LoVo (cell line): ENCODE results near the gene DHDH.

Experiments
- DNase-seq: peaks from one replicate; pipeline ENCODE4 v3.0.0-alpha.2; 2016; ENCODE audit warnings: low spot score

The DHDH gene

GRCh38 chr19:48966541-48967345, 33.2 kb downstream of the DHDH start:
- no peak for DNase-seq

- DNase-seq: peak; percentile 48
These were observed 34.1 kb downstream of the DHDH start for GRCh38 chr19:48967346-48968178.

GRCh38 chr19:48968179-48968661, 34.7 kb downstream of the DHDH start:
- DNase-seq: no peak

DNA sequence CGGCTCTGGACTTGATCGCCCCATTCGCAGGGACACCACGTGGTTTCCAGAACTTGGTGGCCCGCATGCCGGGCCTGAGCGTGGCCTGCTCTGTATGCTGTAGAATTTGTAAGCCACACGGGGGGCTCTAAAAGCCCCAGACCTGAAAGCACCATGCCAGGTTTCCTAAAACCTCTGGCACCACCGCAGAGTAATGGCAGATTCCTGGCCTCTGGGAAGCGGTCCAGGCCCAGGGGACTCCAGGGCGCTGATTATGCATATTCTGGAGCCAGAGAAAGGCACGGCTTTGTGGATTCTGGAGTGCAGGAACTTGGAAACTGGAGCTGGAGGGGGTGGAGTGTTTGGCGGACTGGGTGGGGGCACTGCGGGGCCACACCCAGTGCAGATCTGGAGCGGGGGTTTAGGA, 35.3 kb downstream of the DHDH start:
- no peak for DNase-seq

DNA sequence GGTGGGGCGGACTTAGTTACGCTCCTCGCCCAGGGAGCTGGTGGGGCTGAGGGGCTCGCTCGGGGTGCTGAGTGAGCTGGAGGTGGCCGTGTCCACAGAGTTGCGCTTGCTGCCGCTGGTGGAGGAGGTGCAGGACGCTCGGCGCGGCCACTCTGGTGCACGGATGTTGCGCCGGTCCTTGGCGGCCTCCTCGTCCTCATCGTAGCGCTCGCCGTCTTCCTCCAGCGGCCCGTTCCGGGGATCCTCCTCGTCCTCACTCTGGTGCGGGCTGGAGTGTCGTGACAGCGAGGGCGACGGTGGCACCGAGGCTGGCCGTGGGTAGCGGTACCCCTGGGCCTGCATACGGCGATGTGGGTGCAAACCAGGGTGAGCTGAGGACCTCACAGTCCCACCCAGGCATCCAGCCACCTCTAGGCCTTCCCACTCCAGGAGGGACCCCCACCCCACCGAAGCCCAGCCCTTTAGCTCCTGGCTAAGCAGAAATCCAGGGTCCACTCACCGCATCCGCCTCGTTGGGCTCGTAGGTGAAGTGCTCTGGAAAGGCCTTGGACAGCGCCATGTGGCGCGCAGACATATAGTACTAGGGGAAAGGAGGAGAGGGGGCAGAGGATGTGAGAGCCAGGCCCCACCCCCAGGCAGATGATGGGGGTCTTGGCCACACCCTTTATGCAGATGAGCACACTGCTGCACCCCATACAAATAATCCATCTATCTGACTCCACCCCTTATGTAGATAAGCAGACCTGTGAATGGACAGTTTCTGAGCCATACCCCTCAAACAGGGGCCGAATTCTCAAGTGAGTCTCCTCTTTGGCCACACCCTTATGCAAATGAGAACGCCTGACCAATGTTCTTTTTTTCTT, 36.0 kb downstream of the DHDH start:
- DNase-seq: no peak

DNA sequence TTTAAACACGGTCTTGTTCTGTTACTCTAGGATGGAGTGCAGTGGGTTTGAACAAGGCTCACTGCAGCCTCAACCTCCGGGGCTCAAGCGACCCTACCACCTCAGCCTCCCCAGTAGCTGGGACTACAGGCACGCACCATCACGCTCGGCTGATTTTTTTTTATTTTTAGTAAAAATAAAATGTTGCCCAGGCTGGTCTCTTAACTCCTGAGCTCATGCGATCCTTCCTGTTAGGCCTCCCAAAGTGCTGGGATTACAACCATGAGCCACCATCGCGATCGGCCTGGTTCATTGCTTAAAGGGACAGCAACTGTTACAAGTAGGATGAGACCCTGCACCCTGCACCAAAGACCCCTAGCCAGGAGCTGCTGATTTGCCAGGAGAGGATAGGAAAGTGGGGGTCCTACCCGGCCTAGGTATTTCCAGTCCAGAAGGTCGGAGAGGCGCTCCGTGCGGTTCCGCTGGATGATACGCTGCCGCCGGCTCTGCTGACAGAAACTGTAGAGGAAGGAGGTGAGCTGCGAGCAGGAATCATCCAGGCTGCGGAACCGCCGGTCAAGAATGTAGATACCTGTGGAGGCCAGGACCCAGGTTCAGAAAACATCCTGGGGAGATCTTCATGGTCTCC, 36.8 kb downstream of the DHDH start:
- no peak for DNase-seq

DNA sequence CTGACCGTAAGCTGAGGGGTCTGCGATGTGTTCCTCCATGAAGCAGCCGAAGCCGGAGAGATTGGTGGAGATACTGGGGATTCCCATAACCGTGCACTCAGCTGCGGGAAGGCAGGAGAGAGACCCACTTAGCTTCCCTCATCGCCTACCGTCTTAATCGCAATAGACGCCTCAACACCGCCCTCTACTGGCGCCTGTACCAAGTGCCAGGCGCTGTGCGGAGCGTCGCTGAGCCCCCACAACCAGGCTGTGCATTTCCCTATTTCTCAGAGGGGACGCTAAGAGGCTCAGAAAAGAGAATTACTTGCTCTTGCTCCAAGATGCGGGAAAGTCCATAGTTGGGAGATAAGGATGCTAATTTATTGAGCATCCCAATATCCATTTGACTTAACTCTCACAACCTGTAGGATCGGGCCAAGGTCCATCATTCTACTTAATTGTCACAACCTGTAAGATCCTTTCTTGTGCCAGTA, 37.5 kb downstream of the DHDH start:
- no peak for DNase-seq

DNA sequence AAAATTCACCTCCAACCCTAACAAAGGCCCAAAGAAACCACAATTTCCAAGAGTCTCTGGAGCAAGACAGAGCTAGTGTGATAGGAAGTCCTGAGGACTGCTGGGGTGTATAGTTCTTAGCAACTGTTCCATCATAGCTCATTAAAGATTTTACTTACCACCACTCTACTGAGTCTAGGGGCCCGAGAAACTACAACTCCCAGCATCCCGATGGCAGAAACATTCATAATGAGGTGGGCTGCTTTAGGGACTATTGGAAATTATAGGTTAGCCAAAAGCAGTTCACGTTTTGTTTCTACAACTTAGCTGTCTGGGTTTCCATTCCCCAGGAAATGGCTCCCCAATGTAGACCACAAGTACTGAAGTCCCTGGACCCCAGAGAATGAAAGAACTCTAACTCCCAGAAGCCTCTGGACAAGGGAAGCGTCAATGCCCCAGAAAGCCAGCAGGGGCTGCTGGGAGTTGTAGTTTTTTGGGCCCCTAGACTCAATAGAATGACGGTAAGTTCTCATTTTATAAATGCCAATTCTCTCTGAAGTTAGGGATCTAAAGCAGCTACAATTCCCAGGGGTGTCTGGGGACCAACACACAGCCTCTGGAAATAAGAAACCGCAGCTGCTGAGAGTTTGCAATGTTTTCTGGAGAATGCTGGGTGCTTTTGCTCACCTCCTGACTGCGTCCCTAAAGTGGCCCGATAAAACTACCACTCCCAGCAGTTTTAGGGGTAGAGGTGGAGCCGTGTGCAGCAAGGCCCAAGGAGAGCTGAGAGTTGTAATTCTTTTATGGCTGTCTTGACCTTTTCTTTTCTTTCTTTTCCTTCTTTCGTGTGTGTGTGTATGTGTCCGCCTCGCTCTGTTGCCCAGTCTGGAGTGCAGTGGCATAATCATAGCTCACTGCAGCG, 42.7 kb downstream of the DHDH start:
- DNase-seq: no peak

GRCh38 chr19:48977061-48977460, 43.6 kb downstream of the DHDH start:
- no peak for DNase-seq

DNA sequence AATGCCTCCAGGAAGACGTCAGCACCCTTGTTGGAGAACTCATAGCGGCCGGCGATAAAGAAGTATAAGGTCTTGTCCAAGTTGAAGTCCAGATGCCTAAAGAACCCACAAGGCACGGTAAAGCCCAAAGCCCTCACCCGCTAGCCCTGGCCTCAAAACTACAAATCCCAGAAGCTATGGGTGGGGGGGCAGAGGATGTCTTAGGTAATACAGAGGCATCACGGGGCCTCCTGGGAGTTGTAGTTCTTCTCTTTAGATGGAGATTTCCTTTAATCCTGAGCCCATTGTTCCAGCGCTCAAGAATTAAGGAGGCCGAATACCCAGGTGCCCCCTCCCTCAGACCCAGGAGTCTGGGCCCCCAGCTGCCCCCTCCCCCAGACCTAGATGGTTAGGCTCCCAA, 48.8 kb downstream of the DHDH start:
- no peak for DNase-seq

- DNase-seq: no peak
These were observed 52.2 kb downstream of the DHDH start for GRCh38 chr19:48985711-48986110.

DNA sequence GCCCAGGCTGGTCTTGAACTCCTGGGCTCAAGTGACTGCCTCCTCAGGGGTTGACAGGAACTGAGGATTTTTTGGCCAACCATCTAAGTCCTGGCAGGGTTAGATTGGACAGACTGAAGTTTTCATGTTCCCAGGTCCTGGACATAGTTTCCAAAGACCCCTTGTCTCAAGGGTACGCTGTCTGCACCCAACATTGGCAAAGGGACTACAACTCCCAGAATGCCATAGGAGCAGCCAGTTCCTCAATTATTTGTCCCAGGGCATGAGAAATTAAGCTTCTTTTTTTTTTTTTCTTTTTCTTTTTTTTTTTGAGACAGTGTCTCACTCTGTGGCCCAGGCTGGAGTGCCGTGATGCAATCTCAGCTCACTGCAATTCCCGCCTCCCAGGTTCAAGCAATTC, 52.7 kb downstream of the DHDH start:
- no peak for DNase-seq

DNA sequence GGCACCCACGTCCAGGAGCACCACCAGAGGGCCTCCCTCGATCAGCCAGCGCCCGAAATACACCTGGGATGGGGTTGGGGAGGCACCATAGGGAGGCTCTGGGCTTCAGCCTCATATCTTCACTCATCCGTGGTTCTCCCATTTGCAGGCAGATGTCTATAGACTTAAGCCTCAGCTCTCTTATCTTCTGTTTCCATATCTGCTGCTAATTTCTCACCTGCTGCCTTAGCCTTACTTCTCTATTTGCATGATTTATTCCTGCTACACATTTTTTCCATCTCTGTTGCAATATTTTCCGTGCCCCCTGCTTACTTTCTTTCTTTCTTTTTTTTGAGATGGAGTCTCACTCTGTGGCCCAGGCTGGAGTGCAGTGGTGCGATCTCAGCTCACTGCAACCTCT, 53.8 kb downstream of the DHDH start:
- no peak for DNase-seq

DNA sequence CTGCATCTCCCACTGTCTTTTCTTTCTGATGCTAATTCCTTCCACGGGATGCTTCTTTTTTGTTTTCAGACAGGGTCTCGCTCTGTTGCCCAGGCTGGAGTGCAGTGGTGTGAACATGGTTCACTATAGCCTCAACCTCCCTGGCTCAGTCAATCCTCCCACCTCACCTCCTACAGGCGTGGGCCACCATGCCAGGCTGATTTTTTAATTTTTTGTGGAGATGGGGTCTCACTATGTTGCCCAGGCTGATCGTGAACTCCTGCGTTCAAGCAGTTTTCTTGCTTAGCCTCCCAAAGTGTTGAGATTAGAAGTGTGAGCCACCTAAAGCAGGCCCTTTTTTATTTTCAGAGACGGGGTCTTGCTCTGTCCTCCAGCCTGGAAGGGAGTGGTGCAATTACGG, 54.8 kb downstream of the DHDH start:
- no peak for DNase-seq

DNA sequence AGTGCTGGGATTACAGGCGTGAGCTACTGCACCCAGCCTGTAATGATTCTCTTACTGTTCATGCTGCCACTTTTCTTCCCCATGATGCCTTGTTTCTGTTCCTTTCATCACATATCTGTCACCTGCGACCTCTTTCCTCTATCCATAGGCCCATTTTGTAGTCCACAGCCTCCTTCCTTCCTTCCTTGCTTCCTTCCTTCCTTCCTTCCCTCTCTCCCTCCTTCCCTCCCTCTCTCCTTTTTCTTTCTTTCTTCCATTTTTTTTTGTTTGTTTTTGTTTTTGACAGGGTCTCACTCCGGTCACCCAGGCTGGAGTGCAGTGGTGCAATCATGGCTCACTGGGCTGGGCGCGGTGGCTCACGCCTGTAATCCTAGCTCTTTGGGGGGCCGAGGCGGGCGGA, 55.4 kb downstream of the DHDH start:
- no peak for DNase-seq

- DNase-seq: no peak
These were observed 56.3 kb downstream of the DHDH start for GRCh38 chr19:48989701-48990291.

DNA sequence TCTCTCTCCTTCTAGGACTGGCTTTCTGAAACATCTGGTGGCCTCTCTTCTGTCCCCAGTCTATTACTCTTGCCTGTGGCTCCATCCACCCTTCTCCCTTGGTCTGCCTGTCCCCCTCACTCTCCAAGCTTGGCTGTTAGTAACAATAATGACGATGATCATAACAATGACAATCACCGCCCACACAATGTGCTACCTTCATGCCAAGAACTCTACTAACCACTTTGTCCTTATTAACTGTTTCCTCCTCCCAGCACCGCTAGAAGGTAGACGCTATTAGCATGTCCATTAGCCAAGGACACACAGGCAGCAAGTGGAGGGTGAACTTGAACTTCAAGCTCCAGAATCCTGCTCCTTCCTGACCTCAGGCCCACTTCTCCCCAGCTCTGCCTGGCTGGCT, 56.9 kb downstream of the DHDH start:
- DNase-seq: no peak

DNA sequence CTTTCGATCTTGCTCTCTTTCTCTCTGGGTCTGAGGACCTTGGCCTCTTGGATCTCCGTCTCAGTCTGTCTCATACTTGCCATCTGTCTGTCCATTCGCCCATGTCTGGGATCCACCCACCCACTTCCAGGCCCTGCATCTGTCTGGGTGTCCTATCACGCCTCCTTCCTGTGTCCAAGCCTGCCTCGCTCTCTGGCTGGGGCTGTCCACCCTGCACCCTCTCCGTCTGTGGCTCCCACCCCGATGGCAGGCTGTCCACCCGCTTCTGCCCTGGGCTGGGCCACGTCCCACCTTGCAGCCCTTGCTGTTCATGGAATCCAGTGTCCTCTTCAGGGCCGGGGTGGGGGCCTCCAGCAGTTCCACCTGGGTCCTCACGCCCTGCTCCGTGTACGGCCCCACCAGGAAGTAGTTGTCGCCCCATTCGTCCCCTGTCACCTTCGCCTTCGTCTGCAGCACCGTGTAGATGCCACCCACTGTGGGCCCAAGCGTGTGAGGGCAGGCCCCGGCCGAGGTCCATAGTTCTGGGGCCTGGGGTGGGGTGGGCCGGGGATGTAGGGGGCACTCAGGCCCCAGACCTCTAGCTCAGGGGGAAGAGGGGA, 57.6 kb downstream of the DHDH start:
- no peak for DNase-seq

DNA sequence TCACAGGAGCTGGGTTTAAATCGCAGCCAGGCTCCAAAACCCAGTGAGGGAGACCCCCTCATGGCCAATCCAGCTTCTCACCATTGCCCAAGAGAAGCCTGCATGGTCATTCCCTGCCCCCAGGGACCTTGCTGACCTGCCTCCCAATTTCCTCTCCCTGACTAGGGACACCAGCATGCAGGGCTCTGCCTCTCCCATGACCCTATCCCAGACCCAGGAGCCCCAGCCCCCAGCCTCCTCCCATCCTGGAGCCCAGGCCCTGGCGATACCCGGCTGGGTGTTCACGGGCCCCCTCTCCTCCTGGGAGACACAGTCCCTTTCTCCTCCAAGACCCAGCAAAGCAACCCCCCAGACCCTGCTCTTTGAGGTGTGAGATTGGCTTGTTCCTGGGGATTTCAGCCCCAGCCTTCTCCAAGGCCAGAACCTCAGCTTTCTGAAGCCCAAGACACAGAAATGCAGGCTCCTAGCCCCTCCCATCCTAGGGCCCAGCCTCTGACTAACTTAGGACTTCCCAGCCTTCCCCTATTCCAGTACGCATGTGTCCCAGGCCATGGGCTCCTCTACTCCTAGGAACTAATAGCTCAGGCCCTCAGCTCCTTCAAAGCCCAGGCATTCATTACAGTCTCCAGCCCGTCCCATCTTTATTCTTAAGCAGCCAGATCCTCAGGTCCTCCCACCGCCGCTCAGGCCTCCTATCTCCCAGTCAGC, 58.5 kb downstream of the DHDH start:
- DNase-seq: peak; percentile 68
